Sigmoid colon (tissue), 7 donors: ENCODE results near the gene OR8S1. TPM values are rescaled to one million over a fixed set of nuclear protein-coding genes. Genes with fewer than 3 reads are reported as not detected.

Experiments used
- DNase-seq: peaks from one replicate; pipeline ENCODE4 v3.0.0-alpha.2; 2019
- H3K27ac ChIP-seq, 4 donors: fragments of 200-600 bp; sonication (generic); one replicate each; pipeline ENCODE4 v1.5.1; 2016 to 2019; ENCODE audit warnings: mild to moderate bottlenecking in 1 of 4
- H3K27me3 ChIP-seq, 3 donors: fragments of 200-600 bp; sonication (generic); one replicate each; pipeline ENCODE4 v1.5.1; 2019; ENCODE audit warnings: mild to moderate bottlenecking in 1 of 3
- H3K36me3 ChIP-seq, 4 donors: fragments of 200-600 bp; sonication (generic); one replicate each; pipeline ENCODE4 v1.5.1; 2016 to 2019
- H3K4me1 ChIP-seq, 4 donors: fragments of 200-600 bp; sonication (generic); one replicate each; pipeline ENCODE4 v1.5.1; 2017 to 2019
- H3K4me3 ChIP-seq, 4 donors: fragments of 200-600 bp; sonication (generic); one replicate each; pipeline ENCODE4 v1.5.1; 2017 to 2019; ENCODE audit warnings: mild to moderate bottlenecking in 2 of 4, moderate library complexity in 1 of 4
- H3K9me3 ChIP-seq, 4 donors: fragments of 200-600 bp in 3 of 4; sonication (generic) in 3 of 4; one replicate each; pipeline versions ENCODE4 v1.5.1 to v1.6.1; 2013 to 2019
- EP300 ChIP-seq, 4 donors: sonication (generic); formaldehyde crosslinking; IDR thresholded peaks; one replicate each; pipeline ENCODE4 v1.6.1; 2017; ENCODE audit warnings: antibody characterized with exemption in 4 of 4
- POLR2A ChIP-seq, 2 donors: fragments of 450-650 bp; IDR thresholded peaks; one replicate each; pipeline ENCODE4 v1.6.1; 2016; ENCODE audit warnings: antibody characterized with exemption in 2 of 2, mild to moderate bottlenecking in 2 of 2, moderate library complexity in 2 of 2
- POLR2AphosphoS5 ChIP-seq, 4 donors: sonication (generic); formaldehyde crosslinking; IDR thresholded peaks; one replicate each; pipeline ENCODE4 v1.6.1; 2017; ENCODE audit warnings: antibody characterized with exemption in 4 of 4
- WGBS, 2 donors: extraction: QIAGEN DNeasy Blood & Tissue Kit; methylation state at CpG; one replicate each; pipeline ENCODE4 v1.1.7; 2013; 5-methylcytosine and 5-hydroxymethylcytosine counted together
- intact Hi-C: fragments of 100-400 bp; cut with DNase I; formaldehyde crosslinking; loops from one replicate; pipeline ENCODE4 v1.15.1; 2023
- polyA plus RNA-seq, 3 donors: library from polyadenylated mRNA; stranded (reverse); fragments of 200-250 nt; gene quantifications; one replicate each; pipeline ENCODE4 v1.2.3, GENCODE V29; 2013
- total RNA-seq, 4 donors: library from RNA; depleted of rRNA; stranded (reverse); fragments of >200 nt; gene quantifications; one replicate each; pipeline ENCODE4 v1.1.0, GENCODE V29; 2016
- TF ChIP-seq, protein P1 (sequence below), 4 experiments: fragments of 450-650 bp in 3 of 4; fragments of 200-600 bp in 1 of 4; IDR thresholded peaks; one replicate each; pipeline ENCODE4 v1.5.1; 2016 to 2019; ENCODE audit warnings: antibody characterized with exemption in 4 of 4, mild to moderate bottlenecking in 3 of 4, moderate library complexity in 2 of 4
- donor health status: healthy with polysubstance abuse.
- donor health status: Bipolar disorder and iron deficiency.
- donor health status: healthy.

OR8S1 gene, protein sequence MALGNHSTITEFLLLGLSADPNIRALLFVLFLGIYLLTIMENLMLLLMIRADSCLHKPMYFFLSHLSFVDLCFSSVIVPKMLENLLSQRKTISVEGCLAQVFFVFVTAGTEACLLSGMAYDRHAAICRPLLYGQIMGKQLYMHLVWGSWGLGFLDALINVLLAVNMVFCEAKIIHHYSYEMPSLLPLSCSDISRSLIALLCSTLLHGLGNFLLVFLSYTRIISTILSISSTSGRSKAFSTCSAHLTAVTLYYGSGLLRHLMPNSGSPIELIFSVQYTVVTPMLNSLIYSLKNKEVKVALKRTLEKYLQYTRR
- total RNA-seq: not detected
- not detected for polyA plus RNA-seq

DNA sequence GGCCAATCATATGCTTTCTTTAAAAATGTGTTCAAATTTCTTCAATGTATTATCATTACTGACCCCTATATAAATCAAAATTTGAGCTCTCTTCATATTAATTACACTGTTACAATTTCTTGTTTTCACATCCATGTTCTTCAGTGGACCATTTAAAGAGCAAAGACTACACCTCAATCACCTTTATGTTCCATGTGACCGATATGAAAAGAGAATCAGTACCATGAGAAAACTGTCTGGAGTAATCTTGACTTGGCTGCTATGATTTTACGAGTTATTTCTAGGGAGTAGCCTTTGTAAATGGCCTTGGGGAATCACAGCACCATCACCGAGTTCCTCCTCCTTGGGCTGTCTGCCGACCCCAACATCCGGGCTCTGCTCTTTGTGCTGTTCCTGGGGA, at the start of gene OR8S1:
Gene OR8S1 (plus strand): TSS at position 301 of the 400 bp plus-strand sequence. CDS start 0 bp downstream, at position 301.
- H3K27ac ChIP-seq: no peak within 1 kb of the TSS
- intact Hi-C loops: no loop called here
- H3K4me1 ChIP-seq: no peaks in the 10 kb centered on the region
- TF ChIP-seq, protein P1, sequence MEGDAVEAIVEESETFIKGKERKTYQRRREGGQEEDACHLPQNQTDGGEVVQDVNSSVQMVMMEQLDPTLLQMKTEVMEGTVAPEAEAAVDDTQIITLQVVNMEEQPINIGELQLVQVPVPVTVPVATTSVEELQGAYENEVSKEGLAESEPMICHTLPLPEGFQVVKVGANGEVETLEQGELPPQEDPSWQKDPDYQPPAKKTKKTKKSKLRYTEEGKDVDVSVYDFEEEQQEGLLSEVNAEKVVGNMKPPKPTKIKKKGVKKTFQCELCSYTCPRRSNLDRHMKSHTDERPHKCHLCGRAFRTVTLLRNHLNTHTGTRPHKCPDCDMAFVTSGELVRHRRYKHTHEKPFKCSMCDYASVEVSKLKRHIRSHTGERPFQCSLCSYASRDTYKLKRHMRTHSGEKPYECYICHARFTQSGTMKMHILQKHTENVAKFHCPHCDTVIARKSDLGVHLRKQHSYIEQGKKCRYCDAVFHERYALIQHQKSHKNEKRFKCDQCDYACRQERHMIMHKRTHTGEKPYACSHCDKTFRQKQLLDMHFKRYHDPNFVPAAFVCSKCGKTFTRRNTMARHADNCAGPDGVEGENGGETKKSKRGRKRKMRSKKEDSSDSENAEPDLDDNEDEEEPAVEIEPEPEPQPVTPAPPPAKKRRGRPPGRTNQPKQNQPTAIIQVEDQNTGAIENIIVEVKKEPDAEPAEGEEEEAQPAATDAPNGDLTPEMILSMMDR (IDR thresholded peaks at IDR 0.05): no peak
- TF ChIP-seq POLR2AphosphoS5 (IDR thresholded peaks at IDR 0.05) (no peak), EP300 (IDR thresholded peaks at IDR 0.05) (no peak), POLR2A (IDR thresholded peaks at IDR 0.05) (no peak)
- WGBS, 2 donors: 74 to 90% methylated on average over 5 of the region's 5 CpGs
- no peak within 1 kb of the TSS for H3K4me3 ChIP-seq
- no peak for DNase-seq
- no peaks in the 10 kb centered on the region for H3K9me3 ChIP-seq
- H3K27me3 ChIP-seq: no peaks in the 10 kb centered on the region
- no peaks in the 10 kb centered on the region for H3K36me3 ChIP-seq

DNA sequence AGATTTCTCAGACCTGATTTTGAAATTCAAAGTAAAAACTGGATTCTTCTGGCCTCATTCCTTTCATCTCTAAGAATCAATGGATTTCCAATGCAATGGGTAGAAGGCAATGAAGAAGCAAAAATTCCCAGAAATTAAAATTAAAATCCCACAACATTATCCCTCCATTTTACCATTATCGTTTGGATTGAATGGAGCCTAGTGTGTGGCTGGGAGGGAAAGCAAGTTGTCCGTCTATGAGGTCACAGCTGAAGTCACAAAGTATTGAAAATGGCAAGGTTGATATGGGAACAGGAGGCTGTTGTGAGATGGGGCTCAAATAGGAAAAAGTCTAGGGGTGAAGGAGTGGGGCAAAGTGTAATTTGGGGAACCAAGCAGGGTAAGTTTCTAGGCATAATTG, 43.2 kb upstream of the OR8S1 start, which contains the start of gene C12orf54:
Gene C12orf54 (plus strand): TSS at position 301 of the 400 bp plus-strand sequence. CDS start 799 bp downstream, outside the sequence.
- no peak for DNase-seq
- TF ChIP-seq POLR2A (IDR thresholded peaks at IDR 0.05): no peak
- no peak for TF ChIP-seq POLR2AphosphoS5 (IDR thresholded peaks at IDR 0.05)
- intact Hi-C loops: no loop called here
- H3K27me3 ChIP-seq: no peaks in the 10 kb centered on the region
- no peaks in the 10 kb centered on the region for H3K4me1 ChIP-seq
- 89 to 93% methylated on average over 2 of the region's 2 CpGs for WGBS, 2 donors
- no peak within 1 kb of the TSS for H3K4me3 ChIP-seq
- no peaks in the 10 kb centered on the region for H3K9me3 ChIP-seq
- no peak within 1 kb of the TSS for H3K27ac ChIP-seq
- H3K36me3 ChIP-seq: no peaks in the 10 kb centered on the region

DNA sequence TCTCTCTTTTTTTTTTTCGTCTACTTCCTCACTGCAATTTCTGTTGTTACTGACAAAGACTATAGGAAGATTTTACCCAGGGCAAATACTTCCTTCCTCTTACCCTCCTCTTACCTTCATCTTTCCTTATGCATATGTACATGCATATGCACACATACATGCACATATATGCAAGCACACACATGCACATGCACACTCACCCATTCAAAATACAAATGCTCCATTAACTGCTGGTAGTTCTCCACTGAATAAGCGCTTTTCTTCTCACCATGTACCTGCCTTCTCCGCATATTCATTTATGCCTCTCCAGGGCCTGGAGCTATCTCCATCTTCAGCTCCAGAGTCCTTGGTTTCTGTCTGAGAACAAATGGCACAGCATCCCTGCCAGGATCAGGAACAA, 42.5 kb upstream of the OR8S1 start:
- Histone ChIP-seq H3K4me1 (no peaks in the 10 kb centered on the region), H3K27ac (no peak overlapping the region), H3K4me3 (no peak overlapping the region), H3K36me3 (no peaks in the 10 kb centered on the region), H3K27me3 (no peaks in the 10 kb centered on the region), H3K9me3 (no peaks in the 10 kb centered on the region)
- TF ChIP-seq EP300 (IDR thresholded peaks at IDR 0.05) (no peak), POLR2A (IDR thresholded peaks at IDR 0.05) (no peak), POLR2AphosphoS5 (IDR thresholded peaks at IDR 0.05) (no peak)
- TF ChIP-seq, protein P1 (IDR thresholded peaks at IDR 0.05): no peak
- intact Hi-C loops: no loop called here
- DNase-seq: no peak
- WGBS, 2 donors: 91 to 96% methylated on average over 3 of the region's 3 CpGs

DNA sequence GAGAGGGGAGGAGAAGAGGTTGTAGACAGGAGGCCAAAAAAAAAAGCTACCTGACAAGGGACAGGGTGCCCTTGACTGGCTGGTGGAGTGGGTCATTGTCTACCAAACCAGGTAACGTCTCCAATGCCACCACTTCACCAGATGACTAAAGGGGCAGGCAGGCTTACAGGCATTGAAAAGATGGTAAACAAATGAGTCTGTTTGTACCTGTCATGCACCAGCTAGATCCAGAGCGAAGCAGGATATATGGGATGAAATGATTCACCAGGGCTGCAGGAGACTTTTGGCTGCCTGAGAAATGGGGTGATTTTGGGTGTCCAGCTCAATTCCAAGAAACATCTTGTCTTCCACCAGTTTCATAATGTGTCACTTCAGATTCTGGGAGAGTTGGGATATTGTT, 39.2 kb upstream of the OR8S1 start:
- no peaks in the 10 kb centered on the region for H3K9me3 ChIP-seq
- no peak for DNase-seq
- intact Hi-C loops: no loop called here
- no peak overlapping the region for H3K27ac ChIP-seq
- no peaks in the 10 kb centered on the region for H3K36me3 ChIP-seq
- peaks cover 0 to 11% (median 3%) of the 10 kb centered on the region in 4 donors for H3K4me1 ChIP-seq
- TF ChIP-seq, protein P1 (IDR thresholded peaks at IDR 0.05): no peak
- TF ChIP-seq EP300 (IDR thresholded peaks at IDR 0.05) (no peak), POLR2A (IDR thresholded peaks at IDR 0.05) (no peak), POLR2AphosphoS5 (IDR thresholded peaks at IDR 0.05) (no peak)
- no peaks in the 10 kb centered on the region for H3K27me3 ChIP-seq
- WGBS, 2 donors: 77 to 84% methylated on average over 2 of the region's 2 CpGs
- no peak overlapping the region for H3K4me3 ChIP-seq

DNA sequence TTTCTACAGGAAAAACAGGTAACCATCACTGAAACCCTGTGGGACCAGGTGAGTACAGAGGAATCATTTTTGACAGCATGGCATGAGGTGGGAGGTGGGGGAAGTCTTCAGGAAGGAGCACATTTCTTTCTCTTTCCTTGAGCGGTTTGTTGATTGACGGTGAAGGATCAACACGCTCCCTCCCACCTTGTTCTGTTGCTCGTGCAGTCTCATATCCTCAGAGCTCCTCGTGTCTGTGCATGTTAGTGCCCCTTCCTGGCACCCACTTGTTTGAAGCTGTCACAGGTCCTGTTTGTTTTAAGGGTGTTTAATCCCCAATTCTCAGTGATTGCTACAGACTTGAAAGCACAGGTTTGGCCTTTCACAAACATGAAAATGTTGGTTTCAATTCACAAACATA, 38.8 kb upstream of the OR8S1 start:
- no peak for TF ChIP-seq POLR2A (IDR thresholded peaks at IDR 0.05)
- TF ChIP-seq EP300 (IDR thresholded peaks at IDR 0.05): no peak
- TF ChIP-seq, protein P1 (IDR thresholded peaks at IDR 0.05): no peak
- TF ChIP-seq POLR2AphosphoS5 (IDR thresholded peaks at IDR 0.05): no peak
- intact Hi-C loops: no loop called here

More for the DNA sequence above, 38.8 kb upstream of the OR8S1 start:
- no peaks in the 10 kb centered on the region for H3K9me3 ChIP-seq
- no peaks in the 10 kb centered on the region for H3K36me3 ChIP-seq
- peaks cover 0 to 11% (median 3%) of the 10 kb centered on the region in 4 donors for H3K4me1 ChIP-seq
- H3K27me3 ChIP-seq: no peaks in the 10 kb centered on the region
- no peak overlapping the region for H3K4me3 ChIP-seq
- DNase-seq: no peak
- no peak overlapping the region for H3K27ac ChIP-seq
- 57 to 65% methylated on average over 5 of the region's 5 CpGs for WGBS, 2 donors
